IPS-18c (cell line): ENCODE measurements around the gene ITPRID2.

ENCODE experiments used
- H3K4me3 ChIP-seq: 2 replicates; pipeline ENCODE4 v1.7.0; 2013; ENCODE audit warnings: low read depth, mild to moderate bottlenecking, low read length, moderate library complexity; ENCODE audit not compliant: insufficient read depth
- H3K9me3 ChIP-seq: one replicate; pipeline ENCODE4 v1.6.1; 2013; ENCODE audit warnings: mild to moderate bottlenecking, low read length, moderate library complexity; ENCODE audit not compliant: control insufficient read depth, insufficient read depth

The ITPRID2 gene

DNA sequence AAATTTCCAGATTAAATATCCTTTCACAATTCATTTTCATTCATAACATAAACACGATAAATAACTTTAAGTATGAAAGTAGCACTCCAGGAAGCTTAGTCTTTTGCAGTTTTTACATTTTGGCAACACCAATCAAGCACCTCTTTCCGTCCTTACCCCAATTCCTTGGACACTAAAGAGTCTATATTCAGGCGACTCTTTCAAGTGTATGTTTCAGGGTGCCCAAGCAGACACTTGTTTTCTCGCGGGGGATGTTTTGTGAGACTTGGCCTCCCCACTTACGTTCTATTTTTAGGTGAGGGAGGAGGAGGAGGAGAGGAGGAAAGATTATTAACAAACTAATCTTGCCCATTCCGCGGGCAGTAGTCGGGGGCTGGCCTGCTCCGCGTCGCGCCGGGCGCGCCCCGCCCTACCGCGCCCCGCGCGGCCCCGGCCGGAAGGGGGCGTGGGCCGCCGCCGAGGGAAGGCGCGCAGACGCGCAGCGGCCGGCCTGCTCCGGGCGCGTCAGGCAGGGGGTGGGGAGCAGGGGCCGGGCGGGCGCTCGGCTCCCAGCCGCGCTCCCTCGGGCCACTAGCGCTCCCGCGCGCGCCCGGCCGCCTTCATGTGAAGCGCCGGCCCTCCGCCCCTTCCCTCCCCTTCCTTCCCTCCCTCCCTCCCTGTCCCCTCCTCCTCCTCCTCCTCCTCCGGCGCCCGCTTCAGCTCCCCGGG lies at the start of gene ITPRID2:
TSS of gene ITPRID2 (plus strand) at position 473 of the 708 bp plus-strand sequence. CDS start 337 bp downstream, outside the sequence.
- Histone ChIP-seq H3K4me3 (peak within 1 kb of the TSS; percentile 84), H3K9me3 (no peaks in the 10 kb centered on the region)

DNA sequence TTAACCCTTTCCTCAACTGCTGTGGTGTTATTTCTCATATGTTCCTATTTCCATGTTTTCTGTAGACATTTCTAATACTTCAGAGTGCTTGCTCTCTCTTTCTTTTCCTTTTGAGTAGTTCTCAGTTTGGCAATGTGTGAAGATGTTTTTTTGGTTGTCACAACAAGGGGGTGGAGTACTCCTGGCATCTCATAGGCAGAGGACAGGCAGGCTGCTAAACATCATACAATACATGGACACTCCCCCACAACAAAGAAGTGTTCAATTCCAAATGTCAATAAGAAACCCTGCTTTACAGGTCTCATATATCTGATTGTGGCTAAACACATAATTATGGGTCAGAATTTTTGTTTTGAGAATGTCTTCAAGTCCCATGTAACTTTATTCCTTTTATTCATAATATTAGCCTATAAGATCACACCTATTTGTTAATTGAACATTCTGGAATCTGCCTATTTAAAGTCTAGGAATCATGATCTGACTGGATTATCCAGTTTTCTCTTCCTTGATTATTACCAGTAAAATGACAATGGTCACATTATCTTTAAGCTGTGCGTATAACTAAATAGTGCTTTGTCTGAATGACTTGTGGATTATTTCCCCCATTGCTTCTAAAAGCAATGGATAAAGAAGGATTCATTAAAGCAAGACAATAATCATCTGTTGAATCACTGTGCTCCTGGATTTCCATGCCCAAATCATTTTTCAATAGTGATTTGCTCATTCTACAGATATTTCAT lies 46.8 kb upstream of the ITPRID2 start:
- H3K4me3 ChIP-seq = no peak overlapping the region

DNA sequence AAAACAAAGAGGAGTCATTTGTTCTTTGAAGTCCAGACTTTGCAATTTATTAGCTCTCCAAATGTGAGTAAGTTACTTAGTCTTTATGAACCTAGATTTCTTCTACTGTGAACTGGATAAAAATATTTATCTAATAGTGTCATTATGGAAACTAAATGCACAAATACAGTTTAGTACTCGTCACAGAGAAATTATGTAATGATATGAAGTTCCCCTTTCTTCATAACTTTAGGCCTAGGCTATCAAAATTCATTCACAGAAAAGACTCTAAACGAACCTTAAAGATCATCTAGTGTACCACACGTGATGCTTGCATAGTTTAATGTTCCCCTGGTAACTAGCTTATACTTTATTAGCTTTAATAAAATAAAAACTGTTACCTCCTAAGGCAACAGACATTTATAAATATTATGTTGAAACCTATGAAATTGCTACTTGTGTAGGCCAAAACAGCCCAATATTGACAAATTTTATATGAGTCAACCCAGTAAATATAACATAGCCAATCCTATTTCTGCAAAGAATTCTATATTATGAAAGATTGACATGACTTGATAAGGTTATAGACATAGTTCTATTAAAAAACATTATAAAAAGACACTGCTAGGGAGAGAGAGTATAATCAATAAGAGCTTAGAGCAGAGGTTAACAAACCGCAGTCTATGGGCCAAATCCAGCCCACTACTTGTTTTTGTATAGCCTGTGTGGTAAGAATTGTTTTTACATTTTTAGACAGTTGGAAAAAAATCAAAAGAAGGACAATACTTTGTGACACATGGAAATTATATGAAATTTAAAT lies 44.9 kb upstream of the ITPRID2 start:
- H3K9me3 ChIP-seq = no peaks in the 10 kb centered on the region
- H3K4me3 ChIP-seq = no peak overlapping the region

More for the DNA sequence above, 46.8 kb upstream of the ITPRID2 start:
- H3K9me3 ChIP-seq = no peaks in the 10 kb centered on the region

DNA sequence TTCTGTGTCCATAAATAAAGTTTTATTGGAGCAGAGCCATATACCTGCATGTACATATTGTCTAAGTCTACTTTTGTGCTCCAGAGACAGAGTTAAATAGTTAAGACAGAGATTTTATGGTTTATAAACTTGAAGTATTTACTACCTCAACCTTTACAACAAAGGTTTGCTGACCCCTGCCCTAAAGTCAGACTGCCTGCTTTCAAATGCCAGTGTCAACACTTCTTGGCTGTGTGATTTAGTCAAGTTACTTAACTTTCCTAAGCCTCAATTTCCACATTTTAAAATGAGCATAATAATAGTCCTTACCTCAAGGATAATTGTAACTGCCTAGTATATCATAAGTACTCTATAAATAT lies 44.4 kb upstream of the ITPRID2 start:
- no peak overlapping the region for H3K4me3 ChIP-seq
- H3K9me3 ChIP-seq = no peaks in the 10 kb centered on the region

DNA sequence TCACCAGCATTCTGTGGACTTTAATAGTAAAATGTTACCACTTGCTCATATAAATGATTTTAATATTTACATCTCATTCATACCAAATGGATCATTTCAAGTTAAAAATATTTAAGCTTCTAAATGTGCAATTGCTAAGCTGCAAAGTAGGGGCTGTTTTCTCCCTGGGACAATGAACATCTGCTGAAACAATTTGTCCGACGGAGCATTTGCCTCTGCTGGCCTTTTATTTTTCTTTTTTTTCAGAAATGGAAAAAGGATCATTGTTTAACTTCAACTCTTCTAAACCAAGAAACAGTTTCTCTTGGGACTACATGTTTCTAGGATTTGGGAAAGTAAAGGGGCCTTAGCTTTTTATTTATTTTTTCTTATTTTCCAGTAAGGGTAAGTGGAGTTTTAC lies 43.8 kb upstream of the ITPRID2 start:
- no peaks in the 10 kb centered on the region for H3K9me3 ChIP-seq

DNA sequence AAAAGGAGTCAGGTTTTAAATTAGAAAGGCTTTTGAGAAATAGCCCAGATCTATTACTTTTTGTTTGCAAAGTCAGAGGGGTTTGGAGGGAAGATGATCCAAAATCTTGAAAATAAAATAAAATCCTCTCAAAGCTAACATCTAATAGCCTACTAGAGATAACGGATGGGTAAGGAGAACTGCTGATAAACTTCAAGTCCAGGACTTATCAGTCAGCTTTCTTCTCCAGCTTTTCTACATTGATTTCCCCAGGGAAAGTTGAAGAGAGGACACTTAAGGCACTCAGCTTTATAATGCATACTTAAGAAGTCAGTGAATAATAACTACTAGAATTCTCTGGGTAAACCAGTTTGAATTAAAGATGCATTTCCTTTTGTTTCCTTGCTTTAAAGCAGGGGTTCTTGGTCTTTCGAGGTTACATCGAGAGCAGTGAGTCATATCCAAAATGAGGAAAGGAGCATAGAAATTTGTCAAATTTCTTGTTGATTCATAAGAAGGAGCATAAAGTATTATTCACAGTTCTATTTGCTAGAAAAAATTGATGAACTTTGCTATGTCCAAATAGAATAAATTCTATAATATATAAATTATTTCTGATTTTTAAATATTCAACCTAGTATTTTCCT lies 43.2 kb upstream of the ITPRID2 start:
- H3K4me3 ChIP-seq = no peak overlapping the region

More for the DNA sequence above, 43.8 kb upstream of the ITPRID2 start:
- H3K4me3 ChIP-seq = no peak overlapping the region

DNA sequence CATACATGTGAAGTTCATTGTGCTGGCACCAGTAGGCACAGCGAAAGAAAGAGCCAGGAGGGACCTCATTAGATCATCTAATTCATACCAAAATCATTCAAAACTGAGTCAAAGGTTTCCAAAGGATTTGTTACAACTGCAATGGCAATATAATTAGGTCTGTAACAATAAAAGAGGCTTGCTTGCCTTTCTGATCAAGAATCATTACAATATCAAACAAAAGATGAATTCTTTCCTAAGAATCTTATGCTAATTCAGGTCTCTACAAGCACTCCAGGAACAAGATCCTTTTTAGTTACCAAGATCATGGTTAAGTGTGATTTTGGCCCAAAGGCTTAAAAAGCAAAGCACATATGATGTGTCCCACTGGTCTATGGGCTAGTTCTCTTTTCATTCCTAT lies 41.9 kb upstream of the ITPRID2 start:
- no peaks in the 10 kb centered on the region for H3K9me3 ChIP-seq

More for the DNA sequence above, 43.2 kb upstream of the ITPRID2 start:
- no peaks in the 10 kb centered on the region for H3K9me3 ChIP-seq

DNA sequence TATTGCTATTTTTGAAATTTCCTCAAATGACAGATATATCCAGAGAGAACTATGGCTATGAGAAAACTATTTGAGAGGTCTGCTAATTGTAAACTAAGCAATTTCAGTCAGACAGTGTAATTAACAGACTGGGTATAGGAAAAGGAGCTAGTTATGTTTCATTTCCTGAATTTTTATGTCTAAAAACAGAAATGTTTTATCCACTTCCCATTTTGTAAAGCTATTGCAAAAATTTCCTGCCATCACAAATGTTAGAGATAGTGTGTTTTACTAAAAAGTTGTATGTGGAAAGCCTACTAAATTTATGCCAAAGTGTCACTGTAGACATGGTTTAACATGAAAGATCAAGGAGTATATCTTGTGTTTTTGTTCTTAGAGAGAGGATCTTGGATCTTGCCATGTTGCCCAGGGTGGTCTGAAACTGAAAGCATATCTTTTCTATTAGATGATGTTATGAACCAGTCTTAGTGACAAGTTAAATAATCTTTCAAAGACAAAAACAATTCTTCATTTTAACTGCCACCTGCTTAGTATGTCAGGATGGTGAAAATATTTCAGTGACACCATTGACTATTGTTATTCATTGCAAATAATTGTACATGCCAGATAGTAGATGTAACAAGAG lies 40.5 kb upstream of the ITPRID2 start:
- Histone ChIP-seq H3K9me3 (no peaks in the 10 kb centered on the region), H3K4me3 (no peak overlapping the region)

More for the DNA sequence above, 41.9 kb upstream of the ITPRID2 start:
- H3K4me3 ChIP-seq = no peak overlapping the region

DNA sequence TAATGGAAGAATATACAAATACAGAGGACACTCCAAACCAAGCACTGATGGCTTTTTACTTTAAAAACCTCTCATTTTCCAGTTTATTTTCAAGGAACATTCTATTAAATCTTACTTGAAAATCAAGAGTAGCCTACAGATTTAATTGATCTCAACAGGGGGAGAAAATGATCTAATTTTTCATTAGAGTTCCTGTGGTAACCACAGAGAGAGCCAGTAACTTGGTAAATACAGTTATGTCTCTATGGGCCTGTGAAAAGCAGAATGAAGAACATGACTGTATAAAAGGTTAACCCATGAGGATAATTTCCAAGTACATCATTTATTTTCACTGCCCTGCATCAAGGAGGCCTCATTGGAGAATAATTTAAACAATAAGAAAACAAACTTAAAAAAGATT lies 39.8 kb upstream of the ITPRID2 start:
- no peak overlapping the region for H3K4me3 ChIP-seq
- H3K9me3 ChIP-seq = no peaks in the 10 kb centered on the region

DNA sequence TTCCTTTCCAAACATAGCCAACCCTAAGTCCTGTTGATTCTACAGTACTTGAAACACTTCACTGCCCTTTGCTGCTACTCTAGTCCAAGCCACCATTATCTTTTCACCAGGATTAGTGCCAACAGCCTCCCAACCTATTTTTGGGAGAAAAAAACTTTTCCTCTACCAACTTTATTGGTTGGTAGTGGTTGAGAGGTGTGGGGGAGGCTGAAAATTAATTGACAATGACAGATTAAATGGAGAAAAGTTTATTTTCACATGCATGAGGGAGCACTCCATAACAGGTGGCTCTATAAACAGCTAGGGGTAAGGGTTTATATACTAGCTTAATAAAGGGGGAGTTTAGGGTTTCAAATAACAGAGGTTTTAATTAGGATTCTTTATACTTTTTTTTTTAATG lies 37.8 kb upstream of the ITPRID2 start:
- no peak overlapping the region for H3K4me3 ChIP-seq

DNA sequence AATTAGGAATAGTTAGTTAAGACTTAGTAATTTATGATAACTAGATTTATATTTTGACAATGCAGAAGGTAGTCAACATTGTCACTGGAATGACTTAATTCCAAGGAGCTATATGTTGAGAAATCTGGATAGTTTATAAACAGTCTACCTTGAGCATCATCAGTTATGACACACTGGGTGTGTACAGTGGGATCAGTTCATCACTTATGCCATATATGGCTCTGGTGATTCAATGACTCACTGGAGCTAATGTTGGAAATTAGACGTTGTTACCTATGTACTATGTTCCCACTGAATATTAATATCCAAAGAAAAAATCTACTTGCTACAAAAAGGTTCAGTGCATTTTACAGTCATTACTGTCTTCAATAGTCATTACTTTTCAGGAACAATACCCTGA lies 34.0 kb upstream of the ITPRID2 start:
- no peak overlapping the region for H3K4me3 ChIP-seq
- no peaks in the 10 kb centered on the region for H3K9me3 ChIP-seq

More for the DNA sequence above, 37.8 kb upstream of the ITPRID2 start:
- H3K9me3 ChIP-seq = no peaks in the 10 kb centered on the region

DNA sequence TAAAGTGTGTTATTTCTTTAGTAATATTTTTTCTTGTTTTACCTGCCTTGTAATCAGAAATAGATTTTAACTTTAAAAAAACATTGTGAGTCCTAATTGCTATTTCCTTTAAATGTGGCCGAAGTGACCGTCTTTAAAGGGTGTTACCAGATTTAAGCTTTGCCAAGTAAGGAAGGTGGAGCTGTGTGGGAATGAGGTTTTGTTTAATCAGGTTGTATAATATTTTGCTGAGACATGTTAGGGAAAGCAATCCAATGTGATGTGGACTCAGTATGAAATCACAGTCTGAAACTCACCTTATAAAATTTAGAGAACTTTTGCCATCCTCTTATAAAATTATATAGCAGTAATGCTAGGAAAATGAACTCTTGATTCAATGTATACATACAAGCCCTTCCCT lies 32.9 kb upstream of the ITPRID2 start:
- H3K9me3 ChIP-seq = no peaks in the 10 kb centered on the region
- H3K4me3 ChIP-seq = no peak overlapping the region

DNA sequence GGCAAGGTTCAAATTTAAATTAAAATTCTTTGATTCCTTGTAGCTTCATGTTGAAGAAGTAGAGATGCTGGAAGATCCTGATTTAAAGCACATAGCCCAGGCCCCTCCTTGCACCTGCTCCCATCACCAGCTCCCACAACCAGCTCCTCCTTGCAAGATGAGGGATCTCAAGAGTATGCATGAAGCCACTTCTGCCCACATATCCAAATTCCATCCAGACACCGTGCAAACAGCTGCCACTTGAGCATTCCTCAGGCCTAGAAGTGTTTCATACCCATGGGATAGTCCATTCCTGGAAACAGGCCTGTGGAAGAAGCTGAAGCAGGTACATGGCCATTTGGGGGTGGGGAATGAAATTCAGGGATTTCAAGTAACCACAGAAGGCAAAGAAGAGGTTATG lies 32.4 kb upstream of the ITPRID2 start:
- Histone ChIP-seq H3K9me3 (no peaks in the 10 kb centered on the region), H3K4me3 (no peak overlapping the region)

DNA sequence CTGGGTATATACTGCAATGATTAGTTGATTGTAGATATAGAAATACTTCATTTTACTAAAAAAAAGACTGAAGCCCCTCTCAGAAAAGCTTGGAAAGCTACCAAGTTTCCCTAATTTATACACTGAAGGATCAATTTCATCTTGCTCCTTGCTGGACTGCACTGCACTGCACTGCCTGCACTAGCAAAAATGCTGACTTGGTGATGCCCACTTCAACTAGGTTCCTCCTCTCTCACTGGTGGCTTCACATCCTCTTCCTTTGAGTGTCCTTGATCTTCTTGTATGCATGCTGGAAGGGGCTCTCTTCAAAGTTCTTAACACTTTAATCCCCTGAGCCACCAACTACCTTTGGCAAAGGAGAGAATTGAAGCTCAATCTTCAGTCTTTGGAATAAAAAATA lies 31.7 kb upstream of the ITPRID2 start:
- no peak overlapping the region for H3K4me3 ChIP-seq
- no peaks in the 10 kb centered on the region for H3K9me3 ChIP-seq

DNA sequence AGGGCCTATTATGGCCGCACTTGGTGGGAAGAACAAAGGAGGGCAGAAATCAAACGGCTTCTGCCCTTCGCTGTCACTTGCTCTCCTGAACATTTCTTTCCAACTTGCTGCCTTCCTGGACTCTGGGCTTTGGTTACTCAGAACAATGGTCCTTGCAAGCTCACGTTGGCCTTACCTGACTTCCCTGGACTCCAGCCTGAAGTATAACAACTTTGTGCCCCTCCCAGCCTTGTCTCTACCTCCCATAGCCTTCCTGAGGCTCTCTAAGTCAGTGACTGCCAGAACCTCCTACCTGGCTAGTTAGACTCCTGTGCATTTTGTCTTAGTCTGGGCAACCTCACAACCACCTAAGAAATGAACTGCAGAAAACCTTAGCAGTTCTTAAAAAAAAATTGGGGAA lies 30.2 kb upstream of the ITPRID2 start:
- Histone ChIP-seq H3K9me3 (no peaks in the 10 kb centered on the region), H3K4me3 (no peak overlapping the region)

DNA sequence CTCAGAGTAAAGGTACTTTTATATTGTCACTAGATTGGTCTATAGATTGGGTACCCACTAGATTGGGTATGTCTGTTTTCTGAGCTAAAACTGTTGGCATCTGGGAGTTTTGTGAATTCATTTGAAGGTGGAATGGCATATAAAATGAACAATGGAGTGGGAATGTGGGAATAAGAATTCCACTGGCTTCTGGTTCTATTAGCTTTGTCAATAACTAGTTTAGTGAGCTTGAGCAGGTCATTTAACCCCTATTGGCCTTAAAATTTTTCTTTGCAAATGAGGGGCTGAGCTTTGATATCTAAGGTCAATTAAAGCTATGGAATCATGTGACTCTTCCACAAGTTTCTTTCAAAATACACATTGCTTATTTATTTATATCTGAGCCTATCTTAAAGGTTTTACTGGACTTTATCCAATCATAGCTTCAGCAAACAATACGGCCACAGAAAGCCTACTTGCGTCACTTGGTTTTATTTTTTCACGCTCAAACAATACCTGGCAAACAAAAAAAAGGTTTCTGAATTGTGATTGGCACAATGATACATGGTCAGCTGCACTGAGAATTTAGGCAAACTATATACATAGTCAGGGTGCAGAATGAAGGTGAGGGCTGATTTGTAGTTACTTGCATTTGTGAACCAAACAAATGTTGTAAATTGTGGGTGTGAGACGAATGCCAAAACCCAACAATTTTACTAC lies 28.8 kb upstream of the ITPRID2 start:
- Histone ChIP-seq H3K9me3 (no peaks in the 10 kb centered on the region), H3K4me3 (no peak overlapping the region)
